ENCODE results near the gene ZNF536.
"Not testable (repeated sequence)": the region's sequence is repeated elsewhere in the genome, so short reads cannot be mapped to it uniquely, and the experiment has no call there.

GRCh38 chr19:30417166-30417565 lies 45.0 kb downstream of the ZNF536 start:
- TF ChIP-seq CTCF (IDR thresholded peaks at IDR 0.05); EZH2 (IDR thresholded peaks at IDR 0.05; ENCODE audit: borderline replicate concordance, insufficient read depth, low read depth, low read length, poor library complexity, severe bottlenecking): not testable (repeated sequence)

Data from B cell (primary cell).